ENCODE measurements around the gene FEM1B.

Gene FEM1B

GRCh38 chr15:68322796-68323195 is 45.3 kb downstream of the FEM1B start:
- Histone ChIP-seq H3K9ac (ENCODE audit: low read depth, low read length) (no peak overlapping the region), H3K4me3 (ENCODE audit: low read depth, low read length) (no peak overlapping the region)

GRCh38 chr15:68325726-68326125 is 48.2 kb downstream of the FEM1B start:
- no peaks in the 10 kb centered on the region for H3K27me3 ChIP-seq (ENCODE audit: control insufficient read depth, insufficient read depth, low read length)
- no peak overlapping the region for H3K4me3 ChIP-seq (ENCODE audit: low read depth, low read length)
- H3K9ac ChIP-seq (ENCODE audit: low read depth, low read length), result no peak overlapping the region
- no peaks in the 10 kb centered on the region for H3K36me3 ChIP-seq (ENCODE audit: control insufficient read depth, insufficient read depth, low read length)
- H3K4me1 ChIP-seq (ENCODE audit: control insufficient read depth, insufficient read depth, low read length), result peaks cover 9% of the 10 kb centered on the region
- H3K9me3 ChIP-seq (ENCODE audit: control insufficient read depth, insufficient read depth, low read length), result no peaks in the 10 kb centered on the region

More at GRCh38 chr15:68322796-68323195, 45.3 kb downstream of the FEM1B start:
- Histone ChIP-seq H3K4me1 (ENCODE audit: control insufficient read depth, insufficient read depth, low read length) (no peaks in the 10 kb centered on the region), H3K36me3 (ENCODE audit: control insufficient read depth, insufficient read depth, low read length) (no peaks in the 10 kb centered on the region), H3K27me3 (ENCODE audit: control insufficient read depth, insufficient read depth, low read length) (no peaks in the 10 kb centered on the region), H3K9me3 (ENCODE audit: control insufficient read depth, insufficient read depth, low read length) (no peaks in the 10 kb centered on the region)

GRCh38 chr15:68326711-68327354 is 49.3 kb downstream of the FEM1B start:
- Histone ChIP-seq H3K36me3 (ENCODE audit: control insufficient read depth, insufficient read depth, low read length) (no peaks in the 10 kb centered on the region), H3K9ac (ENCODE audit: low read depth, low read length) (no peak overlapping the region), H3K27me3 (ENCODE audit: control insufficient read depth, insufficient read depth, low read length) (peaks cover 3% of the 10 kb centered on the region), H3K9me3 (ENCODE audit: control insufficient read depth, insufficient read depth, low read length) (no peaks in the 10 kb centered on the region), H3K4me1 (ENCODE audit: control insufficient read depth, insufficient read depth, low read length) (peaks cover 13% of the 10 kb centered on the region), H3K4me3 (ENCODE audit: low read depth, low read length) (no peak overlapping the region)

- no peaks in the 10 kb centered on the region for H3K36me3 ChIP-seq (ENCODE audit: control insufficient read depth, insufficient read depth, low read length)
- H3K9ac ChIP-seq (ENCODE audit: low read depth, low read length), result no peak overlapping the region
- H3K4me3 ChIP-seq (ENCODE audit: low read depth, low read length), result no peak overlapping the region
- peaks cover 13% of the 10 kb centered on the region for H3K4me1 ChIP-seq (ENCODE audit: control insufficient read depth, insufficient read depth, low read length)
- no peaks in the 10 kb centered on the region for H3K9me3 ChIP-seq (ENCODE audit: control insufficient read depth, insufficient read depth, low read length)
- H3K27me3 ChIP-seq (ENCODE audit: control insufficient read depth, insufficient read depth, low read length), result peaks cover 3% of the 10 kb centered on the region
Measured at GRCh38 chr15:68328443-68328842, 50.9 kb downstream of the FEM1B start.

- Histone ChIP-seq H3K9me3 (ENCODE audit: control insufficient read depth, insufficient read depth, low read length) (no peaks in the 10 kb centered on the region), H3K9ac (ENCODE audit: low read depth, low read length) (no peak overlapping the region), H3K27me3 (ENCODE audit: control insufficient read depth, insufficient read depth, low read length) (peaks cover 3% of the 10 kb centered on the region), H3K4me1 (ENCODE audit: control insufficient read depth, insufficient read depth, low read length) (peaks cover 13% of the 10 kb centered on the region), H3K4me3 (ENCODE audit: low read depth, low read length) (no peak overlapping the region), H3K36me3 (ENCODE audit: control insufficient read depth, insufficient read depth, low read length) (no peaks in the 10 kb centered on the region)
Measured at GRCh38 chr15:68328964-68329363, 51.4 kb downstream of the FEM1B start.

GRCh38 chr15:68330416-68330815 is 52.9 kb downstream of the FEM1B start:
- H3K36me3 ChIP-seq (ENCODE audit: control insufficient read depth, insufficient read depth, low read length), result no peaks in the 10 kb centered on the region
- H3K9me3 ChIP-seq (ENCODE audit: control insufficient read depth, insufficient read depth, low read length), result no peaks in the 10 kb centered on the region
- no peak overlapping the region for H3K9ac ChIP-seq (ENCODE audit: low read depth, low read length)
- H3K4me3 ChIP-seq (ENCODE audit: low read depth, low read length), result no peak overlapping the region
- H3K4me1 ChIP-seq (ENCODE audit: control insufficient read depth, insufficient read depth, low read length), result peaks cover 13% of the 10 kb centered on the region
- H3K27me3 ChIP-seq (ENCODE audit: control insufficient read depth, insufficient read depth, low read length), result peaks cover 3% of the 10 kb centered on the region

GRCh38 chr15:68330901-68331300 is 53.4 kb downstream of the FEM1B start:
- H3K4me3 ChIP-seq (ENCODE audit: low read depth, low read length), result no peak overlapping the region
- peaks cover 13% of the 10 kb centered on the region for H3K4me1 ChIP-seq (ENCODE audit: control insufficient read depth, insufficient read depth, low read length)
- peaks cover 3% of the 10 kb centered on the region for H3K27me3 ChIP-seq (ENCODE audit: control insufficient read depth, insufficient read depth, low read length)
- no peaks in the 10 kb centered on the region for H3K36me3 ChIP-seq (ENCODE audit: control insufficient read depth, insufficient read depth, low read length)
- H3K9ac ChIP-seq (ENCODE audit: low read depth, low read length), result no peak overlapping the region
- H3K9me3 ChIP-seq (ENCODE audit: control insufficient read depth, insufficient read depth, low read length), result no peaks in the 10 kb centered on the region

- peaks cover 3% of the 10 kb centered on the region for H3K27me3 ChIP-seq (ENCODE audit: control insufficient read depth, insufficient read depth, low read length)
- no peaks in the 10 kb centered on the region for H3K9me3 ChIP-seq (ENCODE audit: control insufficient read depth, insufficient read depth, low read length)
- H3K4me1 ChIP-seq (ENCODE audit: control insufficient read depth, insufficient read depth, low read length), result peaks cover 13% of the 10 kb centered on the region
- no peak overlapping the region for H3K4me3 ChIP-seq (ENCODE audit: low read depth, low read length)
- H3K9ac ChIP-seq (ENCODE audit: low read depth, low read length), result no peak overlapping the region
- no peaks in the 10 kb centered on the region for H3K36me3 ChIP-seq (ENCODE audit: control insufficient read depth, insufficient read depth, low read length)
Measured at GRCh38 chr15:68332266-68332665, 54.7 kb downstream of the FEM1B start.

GRCh38 chr15:68333775-68334470 is 56.4 kb downstream of the FEM1B start:
- Histone ChIP-seq H3K36me3 (ENCODE audit: control insufficient read depth, insufficient read depth, low read length) (no peaks in the 10 kb centered on the region), H3K4me3 (ENCODE audit: low read depth, low read length) (no peak overlapping the region), H3K27me3 (ENCODE audit: control insufficient read depth, insufficient read depth, low read length) (peaks cover 3% of the 10 kb centered on the region), H3K9me3 (ENCODE audit: control insufficient read depth, insufficient read depth, low read length) (no peaks in the 10 kb centered on the region), H3K9ac (ENCODE audit: low read depth, low read length) (no peak overlapping the region), H3K4me1 (ENCODE audit: control insufficient read depth, insufficient read depth, low read length) (peaks cover 10% of the 10 kb centered on the region)

GRCh38 chr15:68334661-68335124 is 57.1 kb downstream of the FEM1B start:
- H3K36me3 ChIP-seq (ENCODE audit: control insufficient read depth, insufficient read depth, low read length), result no peaks in the 10 kb centered on the region
- H3K4me1 ChIP-seq (ENCODE audit: control insufficient read depth, insufficient read depth, low read length), result peaks cover 9% of the 10 kb centered on the region
- H3K27me3 ChIP-seq (ENCODE audit: control insufficient read depth, insufficient read depth, low read length), result peaks cover 3% of the 10 kb centered on the region
- no peak overlapping the region for H3K9ac ChIP-seq (ENCODE audit: low read depth, low read length)
- no peak overlapping the region for H3K4me3 ChIP-seq (ENCODE audit: low read depth, low read length)
- H3K9me3 ChIP-seq (ENCODE audit: control insufficient read depth, insufficient read depth, low read length), result no peaks in the 10 kb centered on the region

- Histone ChIP-seq H3K4me1 (ENCODE audit: control insufficient read depth, insufficient read depth, low read length) (peaks cover 5% of the 10 kb centered on the region), H3K36me3 (ENCODE audit: control insufficient read depth, insufficient read depth, low read length) (no peaks in the 10 kb centered on the region), H3K9me3 (ENCODE audit: control insufficient read depth, insufficient read depth, low read length) (no peaks in the 10 kb centered on the region), H3K4me3 (ENCODE audit: low read depth, low read length) (no peak overlapping the region), H3K9ac (ENCODE audit: low read depth, low read length) (no peak overlapping the region), H3K27me3 (ENCODE audit: control insufficient read depth, insufficient read depth, low read length) (peaks cover 3% of the 10 kb centered on the region)
Measured at GRCh38 chr15:68335251-68335650, 57.7 kb downstream of the FEM1B start.

- no peak overlapping the region for H3K4me3 ChIP-seq (ENCODE audit: low read depth, low read length)
- peaks cover 3% of the 10 kb centered on the region for H3K27me3 ChIP-seq (ENCODE audit: control insufficient read depth, insufficient read depth, low read length)
- no peaks in the 10 kb centered on the region for H3K9me3 ChIP-seq (ENCODE audit: control insufficient read depth, insufficient read depth, low read length)
- H3K9ac ChIP-seq (ENCODE audit: low read depth, low read length), result no peak overlapping the region
- no peaks in the 10 kb centered on the region for H3K36me3 ChIP-seq (ENCODE audit: control insufficient read depth, insufficient read depth, low read length)
- peaks cover 5% of the 10 kb centered on the region for H3K4me1 ChIP-seq (ENCODE audit: control insufficient read depth, insufficient read depth, low read length)
Measured at GRCh38 chr15:68335655-68336054, 58.1 kb downstream of the FEM1B start.

Data from iPS-15b (cell line).